ENCODE measurements around the gene PLEKHM3. TPM values are rescaled to one million over a fixed set of nuclear protein-coding genes. Genes with fewer than 3 reads are reported as not detected.

PLEKHM3 gene
- total RNA-seq, 1 experiment from 2014 or later = 8.4 TPM

GRCh38 chr2:207937253-207937652 is 88.1 kb downstream of the PLEKHM3 start:
- Histone ChIP-seq H4K20me1 (ENCODE audit: insufficient read depth) (no peaks in the 10 kb centered on the region), H3K4me2 (no peak overlapping the region), H3K79me2 (ENCODE audit: low read depth) (no peaks in the 10 kb centered on the region), H3K27ac (no peak overlapping the region), H2AFZ (no peak overlapping the region), H3K9me2 (ENCODE audit: insufficient read depth) (no peaks in the 10 kb centered on the region), H3K4me1 (replicated peaks; ENCODE audit: insufficient read depth) (peaks cover 15% of the 10 kb centered on the region), H3K27me3 (ENCODE audit: insufficient read depth, low read depth) (no peaks in the 10 kb centered on the region), H3F3A (ENCODE audit: insufficient read depth, low read depth) (no peaks in the 10 kb centered on the region), H3K36me3 (ENCODE audit: low read depth) (no peaks in the 10 kb centered on the region), H3K4me3 (no peak overlapping the region), H3K9me3 (ENCODE audit: insufficient read depth, low read depth) (no peaks in the 10 kb centered on the region)
- CTCF ChIA-PET = no interaction called here
- no peak for TF ChIP-seq CTCF (conservative IDR thresholded peaks at IDR 0.05)
- TF ChIP-seq EZH2 (IDR thresholded peaks at IDR 0.05; ENCODE audit: low read depth) = no peak
- intact Hi-C loops (cut with micrococcal nuclease; ENCODE audit: unreplicated experiment) = no loop called here
- BruUV-seq (replicated peaks) = no TSS peak
- POLR2A ChIA-PET (ENCODE audit: unreplicated experiment) = no interaction called here
- DNase-seq = no peak

- H3K27ac ChIP-seq = no peak overlapping the region
- no peaks in the 10 kb centered on the region for H3K9me2 ChIP-seq (ENCODE audit: insufficient read depth)
- no peaks in the 10 kb centered on the region for H3K79me2 ChIP-seq (ENCODE audit: low read depth)
- no peaks in the 10 kb centered on the region for H3K36me3 ChIP-seq (ENCODE audit: low read depth)
- intact Hi-C loops (cut with micrococcal nuclease; ENCODE audit: unreplicated experiment) = no loop called here
- no peak for TF ChIP-seq EZH2 (IDR thresholded peaks at IDR 0.05; ENCODE audit: low read depth)
- no peak for TF ChIP-seq CTCF (conservative IDR thresholded peaks at IDR 0.05)
- DNase-seq = no peak
- ChIA-PET CTCF (no interaction called here), POLR2A (ENCODE audit: unreplicated experiment) (no interaction called here)
- H3K4me3 ChIP-seq = no peak overlapping the region
- no peaks in the 10 kb centered on the region for H4K20me1 ChIP-seq (ENCODE audit: insufficient read depth)
- H3K9me3 ChIP-seq (ENCODE audit: insufficient read depth, low read depth) = no peaks in the 10 kb centered on the region
- no TSS peak for BruUV-seq (replicated peaks)
- H3F3A ChIP-seq (ENCODE audit: insufficient read depth, low read depth) = no peaks in the 10 kb centered on the region
- H3K4me2 ChIP-seq = no peak overlapping the region
- no peaks in the 10 kb centered on the region for H3K27me3 ChIP-seq (ENCODE audit: insufficient read depth, low read depth)
- H2AFZ ChIP-seq = no peak overlapping the region
- H3K4me1 ChIP-seq (replicated peaks; ENCODE audit: insufficient read depth) = peaks cover 15% of the 10 kb centered on the region
Measured at GRCh38 chr2:207936380-207936779, 88.9 kb downstream of the PLEKHM3 start.

DNA sequence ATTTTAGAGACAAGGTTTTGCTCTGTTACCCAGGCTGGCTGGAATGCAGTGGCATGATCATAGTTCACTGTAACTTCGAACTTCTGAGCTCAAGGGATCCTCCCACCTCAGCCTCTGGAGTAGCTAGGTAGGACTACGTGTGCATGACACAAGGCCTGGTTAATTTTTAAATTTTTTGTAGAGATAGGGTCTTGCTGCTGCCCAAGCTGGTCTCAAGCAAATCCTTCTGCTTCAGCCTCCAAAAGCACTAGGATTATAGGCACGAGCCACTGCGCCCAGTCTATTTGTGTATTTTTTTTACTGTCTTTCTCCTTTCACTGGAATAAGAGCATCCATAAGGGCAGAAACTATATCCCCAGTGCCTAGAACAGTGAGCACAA is 89.3 kb downstream of the PLEKHM3 start:
- Histone ChIP-seq H3K9me2 (ENCODE audit: insufficient read depth) (no peaks in the 10 kb centered on the region), H3K4me2 (no peak overlapping the region), H3K79me2 (ENCODE audit: low read depth) (no peaks in the 10 kb centered on the region), H3F3A (ENCODE audit: insufficient read depth, low read depth) (no peaks in the 10 kb centered on the region), H3K4me1 (replicated peaks; ENCODE audit: insufficient read depth) (peaks cover 15% of the 10 kb centered on the region), H3K9me3 (ENCODE audit: insufficient read depth, low read depth) (no peaks in the 10 kb centered on the region), H4K20me1 (ENCODE audit: insufficient read depth) (no peaks in the 10 kb centered on the region), H3K27ac (no peak overlapping the region), H2AFZ (no peak overlapping the region), H3K27me3 (ENCODE audit: insufficient read depth, low read depth) (no peaks in the 10 kb centered on the region), H3K4me3 (no peak overlapping the region), H3K36me3 (ENCODE audit: low read depth) (no peaks in the 10 kb centered on the region)
- ChIA-PET POLR2A (ENCODE audit: unreplicated experiment) (no interaction called here), CTCF (no interaction called here)
- BruUV-seq (replicated peaks) = no TSS peak
- no peak for DNase-seq
- intact Hi-C loops (cut with micrococcal nuclease; ENCODE audit: unreplicated experiment) = no loop called here
- TF ChIP-seq CTCF (conservative IDR thresholded peaks at IDR 0.05) (no peak), EZH2 (IDR thresholded peaks at IDR 0.05; ENCODE audit: low read depth) (no peak)
